CD4-positive, CD25-positive, alpha-beta regulatory T cell (primary cell): Measurements from ENCODE around the gene TAS2R38. TPM values are rescaled to one million over a fixed set of nuclear protein-coding genes. Genes with fewer than 3 reads are reported as not detected.

Experiments used
- ATAC-seq, 2 donors: fragments of 150-1000 bp; cut with Tn5 transposase; one replicate each; pipeline ENCODE4 v1.10.0; 2021; ENCODE audit warnings: low read depth in 2 of 2, moderate number of reproducible peaks in 2 of 2, moderate library complexity in 1 of 2
- DNase-seq, 3 donors: peaks; one replicate each; pipeline versions ENCODE4 v3.0.0 to v3.0.0-alpha.2; 2012 to 2022; ENCODE audit warnings: mixed read lengths in 1 of 3
- H3K27ac ChIP-seq: one replicate; pipeline ENCODE4 v1.7.0; 2013; ENCODE audit warnings: mild to moderate bottlenecking, low read length; ENCODE audit not compliant: insufficient read depth, poor library complexity, severe bottlenecking
- H3K27me3 ChIP-seq: one replicate; pipeline ENCODE4 v1.7.0; 2013; ENCODE audit warnings: low read length; ENCODE audit not compliant: control insufficient read depth, insufficient read depth
- H3K36me3 ChIP-seq: one replicate; pipeline ENCODE4 v1.7.0; 2013; ENCODE audit warnings: mild to moderate bottlenecking, low read length, moderate library complexity; ENCODE audit not compliant: control insufficient read depth, insufficient read depth
- H3K4me1 ChIP-seq: 2 replicates; pipeline ENCODE4 v1.7.0; 2013; ENCODE audit warnings: mild to moderate bottlenecking, low read length; ENCODE audit not compliant: insufficient read depth, control insufficient read depth, poor library complexity, severe bottlenecking
- H3K4me3 ChIP-seq: one replicate; pipeline ENCODE4 v1.7.0; 2013; ENCODE audit warnings: low read depth, mild to moderate bottlenecking, low read length, moderate library complexity
- H3K9me3 ChIP-seq, 2 experiments: 1 replicate in 1 of 2; 2 replicates in 1 of 2; pipeline ENCODE4 v1.7.0; 2013; ENCODE audit warnings: low read length in 2 of 2, mild to moderate bottlenecking in 1 of 2, moderate library complexity in 1 of 2; ENCODE audit not compliant: control insufficient read depth in 2 of 2
- H3K27ac Mint-ChIP-seq, 3 donors: one replicate each; pipeline ENCODE4 v1.8.0; 2020 to 2022; ENCODE audit warnings: mild to moderate bottlenecking in 3 of 3, mixed read lengths in 3 of 3, moderate library complexity in 2 of 3
- H3K27me3 Mint-ChIP-seq: one replicate; pipeline ENCODE4 v1.8.0; 2022; ENCODE audit warnings: mild to moderate bottlenecking, mixed read lengths
- H3K36me3 Mint-ChIP-seq: one replicate; pipeline ENCODE4 v1.8.0; 2020; ENCODE audit warnings: mixed read lengths
- H3K4me1 Mint-ChIP-seq, 4 donors: one replicate each; pipeline ENCODE4 v1.8.0; 2020 to 2022; ENCODE audit warnings: mixed read lengths in 4 of 4, mild to moderate bottlenecking in 1 of 4
- H3K4me3 Mint-ChIP-seq, 4 donors: one replicate each; pipeline ENCODE4 v1.8.0; 2020 to 2022; ENCODE audit warnings: mild to moderate bottlenecking in 4 of 4, mixed read lengths in 4 of 4, moderate library complexity in 3 of 4
- H3K9me3 Mint-ChIP-seq, 7 donors: one replicate each; pipeline ENCODE4 v1.8.0; 2020 to 2022; ENCODE audit warnings: mixed read lengths in 7 of 7, mild to moderate bottlenecking in 3 of 7, moderate library complexity in 2 of 7
- polyA plus RNA-seq, 4 donors: library from polyadenylated mRNA; unstranded; fragments of 300-500 nt; fragmentation: Illumina TruSeq; gene quantifications; one replicate each; pipeline ENCODE4 v1.2.3, GENCODE V29; 2021
- total RNA-seq: library from RNA; stranded (reverse); gene quantifications from one replicate; pipeline ENCODE4 v1.2.3, GENCODE V29; 2022

Gene TAS2R38
- total and polyA plus RNA-seq, 5 donors from 2014 or later = not detected

DNA sequence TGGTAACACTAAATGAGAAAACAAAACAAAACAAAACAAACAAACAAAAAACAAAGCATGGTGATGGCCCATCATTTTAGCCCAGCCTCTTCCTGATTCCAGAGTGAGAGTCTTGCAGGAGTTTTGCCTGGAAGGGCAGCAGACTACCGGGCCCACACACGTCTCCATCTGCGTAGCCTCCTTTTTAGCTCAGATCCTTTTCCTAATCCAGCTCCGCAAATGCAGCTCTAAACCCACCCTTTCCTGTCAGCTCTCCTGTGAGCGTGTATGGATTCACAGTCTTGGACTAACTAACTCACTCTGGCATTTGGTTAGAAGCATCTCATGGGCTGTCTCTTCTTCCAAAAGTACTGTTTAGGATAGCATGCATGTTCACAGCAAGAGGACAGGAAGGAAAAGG, 43.4 kb downstream of the TAS2R38 start:
- H3K4me1 Mint-ChIP-seq = no peaks in the 10 kb centered on the region
- H3K27ac ChIP-seq = no peak overlapping the region
- peaks cover 0 to 2% of the 10 kb centered on the region in 2 experiments for H3K9me3 ChIP-seq
- no peaks in the 10 kb centered on the region for H3K4me1 ChIP-seq
- H3K27me3 Mint-ChIP-seq = no peaks in the 10 kb centered on the region
- DNase-seq (no peak), ATAC-seq (no peak)
- H3K4me3 Mint-ChIP-seq = no peak overlapping the region
- H3K9me3 Mint-ChIP-seq = peaks cover 4 to 15% (median 9%) of the 10 kb centered on the region in 7 donors
- no peaks in the 10 kb centered on the region for H3K36me3 ChIP-seq
- H3K36me3 Mint-ChIP-seq = no peaks in the 10 kb centered on the region
- H3K27me3 ChIP-seq = no peaks in the 10 kb centered on the region
- no peak overlapping the region for H3K27ac Mint-ChIP-seq
- H3K4me3 ChIP-seq = no peak overlapping the region

GRCh38 chr7:141928845-141929195, 44.8 kb downstream of the TAS2R38 start:
- H3K9me3 Mint-ChIP-seq = peaks cover 2 to 15% (median 9%) of the 10 kb centered on the region in 7 donors
- H3K27ac ChIP-seq = no peak overlapping the region
- H3K27me3 Mint-ChIP-seq = no peaks in the 10 kb centered on the region
- H3K36me3 Mint-ChIP-seq = no peaks in the 10 kb centered on the region
- no peak overlapping the region for H3K4me3 ChIP-seq
- no peak overlapping the region for H3K27ac Mint-ChIP-seq
- H3K4me3 Mint-ChIP-seq = no peak overlapping the region
- no peaks in the 10 kb centered on the region for H3K36me3 ChIP-seq
- H3K4me1 Mint-ChIP-seq = no peaks in the 10 kb centered on the region
- H3K9me3 ChIP-seq = peaks cover 0 to 2% of the 10 kb centered on the region in 2 experiments
- DNase-seq (no peak), ATAC-seq (no peak)
- H3K4me1 ChIP-seq = no peaks in the 10 kb centered on the region
- no peaks in the 10 kb centered on the region for H3K27me3 ChIP-seq

GRCh38 chr7:141928146-141928844, 45.3 kb downstream of the TAS2R38 start:
- no peaks in the 10 kb centered on the region for H3K36me3 ChIP-seq
- Mint-ChIP-seq H3K36me3 (no peaks in the 10 kb centered on the region), H3K27ac (no peak overlapping the region), H3K4me1 (no peaks in the 10 kb centered on the region), H3K4me3 (no peak overlapping the region), H3K9me3 (peaks cover 2 to 15% (median 9%) of the 10 kb centered on the region in 7 donors), H3K27me3 (no peaks in the 10 kb centered on the region)
- DNase-seq (no peak), ATAC-seq (no peak)
- H3K27me3 ChIP-seq = no peaks in the 10 kb centered on the region
- H3K4me1 ChIP-seq = no peaks in the 10 kb centered on the region
- H3K4me3 ChIP-seq = no peak overlapping the region
- no peak overlapping the region for H3K27ac ChIP-seq
- peaks cover 0 to 2% of the 10 kb centered on the region in 2 experiments for H3K9me3 ChIP-seq

Other genes with a start within 250 kb of the TAS2R38 start
- gene SSBP1, start 235.4 kb downstream of the TAS2R38 start, total RNA-seq = 77.4 TPM
- 100 to 1,000 TPM; 286 to 331 (median 305) TPM for gene SSBP1, start 235.4 kb downstream of the TAS2R38 start, polyA plus RNA-seq
- 0.59 TPM for gene TAS2R3, start 209.7 kb downstream of the TAS2R38 start, total RNA-seq
- not detected for gene TAS2R3, start 209.7 kb downstream of the TAS2R38 start, polyA plus RNA-seq
- 0.32 TPM for gene TAS2R4, start 197.1 kb downstream of the TAS2R38 start, total RNA-seq
- gene TAS2R4, start 197.1 kb downstream of the TAS2R38 start, polyA plus RNA-seq = not detected
- gene TAS2R5, start 183.6 kb downstream of the TAS2R38 start, total RNA-seq = 0.57 TPM
- under 1 TPM in 3 of 4 donors, not detected in 1; 0.15 to 0.30 (median 0.22) TPM for gene TAS2R5, start 183.6 kb downstream of the TAS2R38 start, polyA plus RNA-seq
- gene PRSS37, start 132.3 kb downstream of the TAS2R38 start, total RNA-seq = not detected
- not detected for gene PRSS37, start 132.3 kb downstream of the TAS2R38 start, polyA plus RNA-seq
- gene OR9A4, start 57.4 kb downstream of the TAS2R38 start, total RNA-seq = not detected
- not detected for gene OR9A4, start 57.4 kb downstream of the TAS2R38 start, polyA plus RNA-seq
- gene CLEC5A, start 26.8 kb downstream of the TAS2R38 start, total RNA-seq = not detected
- not detected for gene CLEC5A, start 26.8 kb downstream of the TAS2R38 start, polyA plus RNA-seq
- gene MGAM, start 22.1 kb upstream of the TAS2R38 start, total RNA-seq = not detected
- gene MGAM, start 22.1 kb upstream of the TAS2R38 start, polyA plus RNA-seq = not detected
- gene MGAM2, start 137.9 kb upstream of the TAS2R38 start, total RNA-seq = not detected
- gene MGAM2, start 137.9 kb upstream of the TAS2R38 start, polyA plus RNA-seq = not detected